Nephron progenitor cell (in vitro differentiated cells): ENCODE measurements around the gene FHDC1.

Experiments
- DNase-seq: peaks from one replicate; pipeline ENCODE4 v3.0.0; 2021
- H3K27ac Mint-ChIP-seq: 2 replicates; pipeline ENCODE4 v1.8.0; 2021; ENCODE audit warnings: mild to moderate bottlenecking, moderate library complexity, mixed read lengths
- H3K27me3 Mint-ChIP-seq: 2 replicates; pipeline ENCODE4 v1.8.0; 2021; ENCODE audit warnings: mild to moderate bottlenecking, low read depth, mixed read lengths; ENCODE audit not compliant: poor library complexity
- H3K36me3 Mint-ChIP-seq: 2 replicates; pipeline ENCODE4 v1.8.0; 2021; ENCODE audit warnings: low read depth, mixed read lengths
- H3K4me1 Mint-ChIP-seq: 2 replicates; pipeline ENCODE4 v1.8.0; 2021; ENCODE audit warnings: mixed read lengths
- H3K4me3 Mint-ChIP-seq: 2 replicates; pipeline ENCODE4 v1.8.0; 2021; ENCODE audit warnings: mild to moderate bottlenecking, moderate library complexity, mixed read lengths
- H3K9me3 Mint-ChIP-seq: 2 replicates; pipeline ENCODE4 v1.8.0; 2021; ENCODE audit warnings: mild to moderate bottlenecking, moderate library complexity, mixed read lengths
- CTCF ChIP-seq: fragments of 200-600 bp; sonication (generic); IDR thresholded peaks from 2 replicates; pipeline ENCODE4 v1.5.0; 2021; ENCODE audit warnings: antibody characterized with exemption

The FHDC1 gene

GRCh38 chr4:153023692-153024394, 87.7 kb downstream of the FHDC1 start:
- no peak for DNase-seq
- Mint-ChIP-seq H3K27ac (peak overlapping the region; percentile 68), H3K9me3 (peaks cover 6% of the 10 kb centered on the region), H3K36me3 (peaks cover 2% of the 10 kb centered on the region), H3K27me3 (peaks cover 7% of the 10 kb centered on the region), H3K4me1 (peaks cover 24% of the 10 kb centered on the region), H3K4me3 (no peak overlapping the region)
- TF ChIP-seq CTCF = no peak

GRCh38 chr4:153024466-153024865, 88.3 kb downstream of the FHDC1 start:
- H3K4me1 Mint-ChIP-seq = peaks cover 18% of the 10 kb centered on the region
- peaks cover 12% of the 10 kb centered on the region for H3K9me3 Mint-ChIP-seq
- DNase-seq = no peak
- H3K4me3 Mint-ChIP-seq = no peak overlapping the region
- H3K36me3 Mint-ChIP-seq = peaks cover 5% of the 10 kb centered on the region
- no peak for TF ChIP-seq CTCF
- no peak overlapping the region for H3K27ac Mint-ChIP-seq
- H3K27me3 Mint-ChIP-seq = peaks cover 6% of the 10 kb centered on the region

GRCh38 chr4:153025406-153025805, 89.3 kb downstream of the FHDC1 start:
- Mint-ChIP-seq H3K36me3 (peaks cover 9% of the 10 kb centered on the region), H3K4me1 (peaks cover 15% of the 10 kb centered on the region), H3K27ac (no peak overlapping the region), H3K27me3 (peaks cover 6% of the 10 kb centered on the region), H3K4me3 (no peak overlapping the region), H3K9me3 (peaks cover 21% of the 10 kb centered on the region)
- TF ChIP-seq CTCF = no peak
- no peak for DNase-seq

- Mint-ChIP-seq H3K27ac (no peak overlapping the region), H3K9me3 (peaks cover 30% of the 10 kb centered on the region), H3K4me1 (peaks cover 15% of the 10 kb centered on the region), H3K4me3 (no peak overlapping the region), H3K27me3 (peaks cover 8% of the 10 kb centered on the region), H3K36me3 (peaks cover 11% of the 10 kb centered on the region)
- DNase-seq = no peak
- no peak for TF ChIP-seq CTCF
Observed at GRCh38 chr4:153026591-153027346, 90.6 kb downstream of the FHDC1 start.

GRCh38 chr4:153027866-153028265, 91.7 kb downstream of the FHDC1 start:
- peaks cover 8% of the 10 kb centered on the region for H3K27me3 Mint-ChIP-seq
- H3K9me3 Mint-ChIP-seq = peaks cover 30% of the 10 kb centered on the region
- H3K36me3 Mint-ChIP-seq = peaks cover 11% of the 10 kb centered on the region
- TF ChIP-seq CTCF = no peak
- no peak overlapping the region for H3K27ac Mint-ChIP-seq
- H3K4me3 Mint-ChIP-seq = no peak overlapping the region
- DNase-seq = no peak
- peaks cover 15% of the 10 kb centered on the region for H3K4me1 Mint-ChIP-seq
